ENCODE measurements around the gene RICTOR.

RICTOR gene, protein sequence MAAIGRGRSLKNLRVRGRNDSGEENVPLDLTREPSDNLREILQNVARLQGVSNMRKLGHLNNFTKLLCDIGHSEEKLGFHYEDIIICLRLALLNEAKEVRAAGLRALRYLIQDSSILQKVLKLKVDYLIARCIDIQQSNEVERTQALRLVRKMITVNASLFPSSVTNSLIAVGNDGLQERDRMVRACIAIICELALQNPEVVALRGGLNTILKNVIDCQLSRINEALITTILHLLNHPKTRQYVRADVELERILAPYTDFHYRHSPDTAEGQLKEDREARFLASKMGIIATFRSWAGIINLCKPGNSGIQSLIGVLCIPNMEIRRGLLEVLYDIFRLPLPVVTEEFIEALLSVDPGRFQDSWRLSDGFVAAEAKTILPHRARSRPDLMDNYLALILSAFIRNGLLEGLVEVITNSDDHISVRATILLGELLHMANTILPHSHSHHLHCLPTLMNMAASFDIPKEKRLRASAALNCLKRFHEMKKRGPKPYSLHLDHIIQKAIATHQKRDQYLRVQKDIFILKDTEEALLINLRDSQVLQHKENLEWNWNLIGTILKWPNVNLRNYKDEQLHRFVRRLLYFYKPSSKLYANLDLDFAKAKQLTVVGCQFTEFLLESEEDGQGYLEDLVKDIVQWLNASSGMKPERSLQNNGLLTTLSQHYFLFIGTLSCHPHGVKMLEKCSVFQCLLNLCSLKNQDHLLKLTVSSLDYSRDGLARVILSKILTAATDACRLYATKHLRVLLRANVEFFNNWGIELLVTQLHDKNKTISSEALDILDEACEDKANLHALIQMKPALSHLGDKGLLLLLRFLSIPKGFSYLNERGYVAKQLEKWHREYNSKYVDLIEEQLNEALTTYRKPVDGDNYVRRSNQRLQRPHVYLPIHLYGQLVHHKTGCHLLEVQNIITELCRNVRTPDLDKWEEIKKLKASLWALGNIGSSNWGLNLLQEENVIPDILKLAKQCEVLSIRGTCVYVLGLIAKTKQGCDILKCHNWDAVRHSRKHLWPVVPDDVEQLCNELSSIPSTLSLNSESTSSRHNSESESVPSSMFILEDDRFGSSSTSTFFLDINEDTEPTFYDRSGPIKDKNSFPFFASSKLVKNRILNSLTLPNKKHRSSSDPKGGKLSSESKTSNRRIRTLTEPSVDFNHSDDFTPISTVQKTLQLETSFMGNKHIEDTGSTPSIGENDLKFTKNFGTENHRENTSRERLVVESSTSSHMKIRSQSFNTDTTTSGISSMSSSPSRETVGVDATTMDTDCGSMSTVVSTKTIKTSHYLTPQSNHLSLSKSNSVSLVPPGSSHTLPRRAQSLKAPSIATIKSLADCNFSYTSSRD (N-terminal part only)

GRCh38 chr5:39074017-39074814 is at the start of gene RICTOR:
Gene RICTOR (minus strand): TSS chr5:39074399. CDS start chr5:39074377, 22 bp downstream.
- DNase-seq (ENCODE audit: low read depth in 1 of 2, low spot score in 1 of 2): peak; percentile 81 to 83

DNA sequence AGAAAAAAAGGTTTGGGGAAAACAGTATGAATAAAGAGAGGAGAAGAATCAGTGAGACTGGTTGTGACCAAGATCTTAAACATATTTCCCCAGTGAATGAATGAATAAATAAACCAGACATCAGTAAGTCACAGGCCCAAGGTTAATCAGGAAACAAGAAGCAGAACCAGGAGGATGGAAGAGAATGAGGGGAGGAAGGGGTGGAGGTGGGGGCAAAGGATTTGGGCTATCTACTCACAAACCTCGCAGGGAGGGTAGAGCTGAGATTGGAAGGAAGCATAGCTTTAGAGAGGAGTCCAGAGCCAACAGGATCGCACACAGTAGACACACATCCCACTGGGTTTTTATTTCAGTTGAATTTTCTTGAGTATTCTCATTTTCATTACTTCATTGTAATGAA is 47.7 kb upstream of the RICTOR start:
- no peak for DNase-seq (ENCODE audit: low read depth in 1 of 2, low spot score in 1 of 2)

DNA sequence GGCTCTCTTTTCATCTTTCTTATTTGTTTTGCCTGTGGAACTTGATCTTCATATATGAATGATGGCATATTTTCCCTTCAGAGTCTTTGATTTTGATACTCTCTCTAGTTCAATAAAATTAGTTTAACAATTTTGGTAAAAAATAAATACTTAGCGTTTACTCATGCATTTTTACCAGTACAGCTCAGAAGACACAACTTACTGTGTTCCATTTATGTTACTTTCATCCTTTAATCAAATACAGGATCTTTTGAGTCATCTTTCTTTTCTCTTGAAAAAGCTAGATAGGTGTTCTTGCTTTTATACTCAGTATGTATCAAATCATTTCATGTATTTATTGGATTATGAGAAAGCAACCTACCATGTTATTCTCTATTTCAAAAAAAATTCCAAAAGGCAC is 47.1 kb upstream of the RICTOR start:
- no peak for DNase-seq (ENCODE audit: low read depth in 1 of 2, low spot score in 1 of 2)

- no peak for DNase-seq (ENCODE audit: low read depth in 1 of 2, low spot score in 1 of 2)
Observed at GRCh38 chr5:39120052-39120420, 45.8 kb upstream of the RICTOR start.

- DNase-seq (ENCODE audit: low read depth in 1 of 2, low spot score in 1 of 2): no peak
Observed at GRCh38 chr5:39119404-39120051, 45.3 kb upstream of the RICTOR start.

DNA sequence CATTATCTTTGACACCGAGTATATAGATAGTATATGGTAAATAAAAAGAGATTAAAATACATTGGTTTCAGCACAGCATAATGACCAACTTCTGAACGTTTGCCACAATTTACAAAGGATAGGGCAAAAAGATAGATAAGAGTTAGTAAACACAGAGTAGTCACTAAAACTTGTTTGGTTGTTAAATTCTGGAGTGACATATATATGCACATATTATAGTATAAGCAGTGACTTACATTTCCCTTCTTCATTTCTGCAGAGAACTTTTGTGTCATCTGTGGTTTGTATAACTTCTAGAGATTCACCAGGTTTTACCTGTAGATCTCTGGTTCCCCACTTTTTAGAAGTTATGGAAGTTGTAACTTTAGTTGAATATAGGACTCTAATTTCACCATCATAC is 44.4 kb upstream of the RICTOR start:
- DNase-seq (ENCODE audit: low read depth in 1 of 2, low spot score in 1 of 2): no peak

DNA sequence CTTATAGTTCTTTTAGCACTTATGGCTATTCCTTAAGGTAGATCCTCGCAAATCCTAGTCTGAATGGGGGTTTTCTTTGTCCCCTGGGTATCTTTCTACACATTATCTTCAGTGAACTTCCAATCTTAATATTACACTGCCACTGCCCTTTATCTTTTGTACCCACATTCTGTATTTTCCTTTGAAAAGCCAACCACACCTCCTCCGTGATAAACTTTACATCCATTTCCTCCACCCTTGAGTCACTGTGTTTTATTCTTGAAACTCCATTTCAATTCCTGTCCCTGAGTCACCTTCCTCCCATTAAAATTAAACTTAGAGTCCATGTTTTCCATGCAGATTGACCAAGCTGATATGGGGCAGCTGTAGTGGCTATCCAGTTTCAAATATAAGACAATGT is 43.2 kb upstream of the RICTOR start:
- no peak for DNase-seq (ENCODE audit: low read depth in 1 of 2, low spot score in 1 of 2)

- DNase-seq (ENCODE audit: low read depth in 1 of 2, low spot score in 1 of 2): no peak
Observed at GRCh38 chr5:39116344-39117170, 42.4 kb upstream of the RICTOR start.

DNA sequence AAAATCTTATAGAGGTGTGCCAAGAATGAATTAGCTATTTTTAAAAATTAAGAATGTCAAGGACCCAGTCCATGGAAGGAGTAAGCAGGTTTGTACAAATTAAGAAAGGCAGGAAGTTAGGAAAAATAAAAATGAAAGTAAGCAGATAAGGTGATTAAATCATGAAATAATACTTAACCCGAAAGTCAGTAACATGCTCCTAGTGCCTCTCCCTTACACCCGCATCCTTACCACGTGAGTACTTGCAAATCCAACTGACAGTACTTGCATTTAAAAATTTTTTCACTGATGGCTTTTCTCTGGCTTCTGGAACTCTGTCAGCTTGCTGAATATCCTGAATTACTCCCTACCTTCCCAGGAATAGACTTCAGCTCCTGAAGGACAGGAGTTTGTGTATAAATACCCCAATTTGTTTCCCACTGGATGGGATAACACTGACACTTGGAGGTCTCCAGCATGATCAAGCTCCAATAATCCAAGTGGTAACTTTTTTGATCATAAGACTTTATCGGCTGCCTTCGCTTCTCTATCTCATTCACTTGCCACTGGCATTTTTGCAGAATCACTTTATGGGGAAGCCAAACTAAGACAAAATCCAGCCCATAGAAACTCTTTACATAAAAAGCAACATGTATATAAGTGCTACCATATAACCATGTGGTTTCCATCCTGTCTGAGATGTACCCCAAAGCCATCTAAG is 41.6 kb upstream of the RICTOR start:
- no peak for DNase-seq (ENCODE audit: low read depth in 1 of 2, low spot score in 1 of 2)

- DNase-seq (ENCODE audit: low read depth in 1 of 2, low spot score in 1 of 2): no peak
Observed at GRCh38 chr5:39114155-39114554, 40.0 kb upstream of the RICTOR start.

- DNase-seq (ENCODE audit: low read depth in 1 of 2, low spot score in 1 of 2): no peak
Observed at GRCh38 chr5:39113354-39113953, 39.3 kb upstream of the RICTOR start.

- no peak for DNase-seq (ENCODE audit: low read depth in 1 of 2, low spot score in 1 of 2)
Observed at GRCh38 chr5:39109606-39110005, 35.4 kb upstream of the RICTOR start.

DNA sequence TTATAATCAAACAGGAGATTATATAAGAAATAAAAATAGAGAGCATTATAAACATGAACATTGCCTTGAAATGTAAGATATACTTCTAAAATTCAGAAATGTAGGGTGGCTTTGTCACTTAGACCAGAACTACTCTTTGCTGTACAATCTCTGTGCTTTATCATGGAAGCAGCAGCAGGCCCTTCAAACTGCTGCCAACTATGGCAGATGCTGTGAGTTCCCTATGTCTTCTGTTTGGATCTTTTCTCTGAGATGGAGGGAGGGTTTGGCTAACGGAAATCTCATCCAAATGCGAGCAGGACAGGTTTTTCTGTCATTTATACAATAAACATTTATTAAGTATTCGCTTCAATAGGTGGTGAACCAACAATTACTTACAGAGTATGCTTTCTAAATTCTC is 34.8 kb upstream of the RICTOR start:
- DNase-seq (ENCODE audit: low read depth in 1 of 2, low spot score in 1 of 2): no peak

- no peak for DNase-seq (ENCODE audit: low read depth in 1 of 2, low spot score in 1 of 2)
Observed at GRCh38 chr5:39107350-39107749, 33.2 kb upstream of the RICTOR start.

GRCh38 chr5:39106322-39106721 is 32.1 kb upstream of the RICTOR start:
- DNase-seq (ENCODE audit: low read depth in 1 of 2, low spot score in 1 of 2): no peak

DNA sequence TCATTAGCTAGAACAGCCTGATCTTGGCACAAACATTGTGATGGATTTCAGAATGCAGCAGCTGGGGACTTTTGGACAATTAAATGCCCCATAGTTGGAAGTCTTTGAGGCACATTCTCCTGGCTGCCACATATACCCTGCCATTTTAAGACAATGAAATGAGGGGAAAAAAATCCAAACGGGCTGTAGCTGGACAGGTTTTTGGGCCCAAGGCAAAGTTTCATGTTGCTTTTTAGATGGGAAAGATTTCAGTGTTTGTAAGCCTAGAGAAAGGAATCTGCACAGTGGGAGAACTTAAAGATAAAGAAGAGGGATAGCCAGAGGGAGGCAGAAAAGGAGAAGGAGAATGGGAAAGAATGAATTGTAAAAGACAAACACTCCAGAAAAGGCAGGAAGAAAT is 30.0 kb upstream of the RICTOR start:
- no peak for DNase-seq (ENCODE audit: low read depth in 1 of 2, low spot score in 1 of 2)

DNA sequence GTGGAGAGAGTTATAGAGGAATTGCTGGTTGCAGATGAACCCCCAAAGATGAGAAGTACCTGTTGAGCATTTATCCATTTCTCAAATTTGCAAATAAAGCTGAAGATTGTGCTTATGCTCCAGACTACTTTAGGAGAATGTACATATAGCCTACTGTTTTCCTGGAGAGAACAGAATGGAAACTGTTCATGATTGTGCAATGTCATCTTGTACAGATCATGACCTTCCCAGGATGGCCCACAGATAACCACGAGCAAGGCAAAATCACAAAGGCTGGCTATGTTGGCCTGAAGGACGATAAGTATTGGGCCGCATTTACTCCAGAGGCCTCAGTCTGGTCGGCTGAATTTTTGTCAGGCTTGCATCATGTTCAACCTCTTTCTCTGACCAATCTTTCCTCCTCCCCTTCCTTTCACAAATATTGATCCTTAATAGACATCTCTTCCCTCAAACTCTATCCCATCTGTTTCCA is 28.5 kb upstream of the RICTOR start:
- DNase-seq (ENCODE audit: low read depth in 1 of 2, low spot score in 1 of 2): no peak

DNA sequence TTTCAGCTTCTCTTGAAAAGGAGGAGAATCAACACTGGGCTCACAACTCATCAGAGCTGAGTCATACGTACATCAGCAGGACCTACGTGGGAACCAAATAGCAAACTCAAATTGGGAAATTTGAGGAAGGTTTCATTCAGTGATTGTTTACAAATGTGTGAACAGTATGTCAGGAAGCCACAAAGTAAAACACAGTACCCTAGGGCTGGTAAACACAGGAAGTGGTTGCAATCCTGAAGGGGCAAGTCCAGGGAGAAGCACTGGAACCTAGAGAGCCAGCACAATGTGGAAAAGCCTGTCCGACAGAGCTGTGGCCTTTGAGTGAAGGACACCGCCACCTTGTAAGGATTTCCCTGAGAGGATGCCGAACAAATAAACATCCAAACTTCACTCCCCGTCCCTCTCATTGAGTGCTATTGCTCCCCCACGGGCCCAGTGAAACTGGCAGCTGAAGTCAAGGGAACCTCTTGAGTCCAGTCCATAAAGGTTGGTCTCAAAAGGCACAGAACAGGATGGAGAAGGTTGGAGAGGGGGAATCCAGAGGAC is 26.7 kb upstream of the RICTOR start:
- DNase-seq (ENCODE audit: low read depth in 1 of 2, low spot score in 1 of 2): no peak

Data from activated CD4-positive, alpha-beta T cell treated with anti-CD3 and anti-CD28 coated beads, Interleukin-2, amount 50 U/mL, for 24 hours (primary cell).